HCEC 1CT (cell line): ENCODE measurements around the gene USP40.

ENCODE experiments used
- DNase-seq: peaks from one replicate; pipeline ENCODE4 v3.0.0-alpha.2; 2017

The USP40 gene

DNA sequence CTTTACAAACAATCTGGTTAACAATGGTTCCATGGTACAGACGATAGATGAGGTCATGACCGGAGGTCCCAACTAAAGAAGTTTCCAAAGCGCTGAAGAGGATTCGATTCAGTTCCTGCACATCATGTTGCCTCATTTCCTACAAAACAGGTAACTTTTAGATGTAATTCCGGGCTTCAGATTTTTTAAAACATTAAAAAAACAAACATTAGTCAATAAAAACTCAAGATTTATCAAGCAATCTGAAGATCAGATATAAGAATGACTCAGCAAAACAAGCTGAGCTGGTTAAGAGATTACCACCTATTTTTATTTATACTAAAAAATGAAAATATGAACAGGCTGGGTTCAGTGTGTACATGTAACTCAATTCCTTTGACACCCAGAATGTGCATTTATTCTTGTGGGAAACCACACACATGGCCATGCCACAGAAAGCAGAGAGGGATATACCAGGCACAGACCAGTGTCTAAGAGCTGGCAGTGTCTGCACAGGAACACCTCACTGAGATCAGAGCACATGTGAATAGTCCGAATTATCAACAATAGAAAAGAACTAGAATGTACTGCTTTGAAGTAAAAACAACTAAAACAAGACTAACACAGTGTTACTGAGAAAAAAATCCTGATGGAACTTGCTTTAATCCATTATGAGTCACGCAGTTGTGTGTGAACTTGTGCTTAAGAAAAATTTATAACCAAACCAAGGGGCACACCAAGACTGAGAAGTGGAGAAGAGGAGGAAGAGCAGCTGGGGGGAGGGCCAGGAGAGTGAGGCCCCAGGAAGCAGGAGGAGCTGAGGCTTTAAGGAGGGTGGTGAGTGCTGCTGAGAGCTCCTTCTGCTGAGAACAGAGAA is 9.5 kb downstream of the USP40 start:
- DNase-seq = peak; percentile 79

DNA sequence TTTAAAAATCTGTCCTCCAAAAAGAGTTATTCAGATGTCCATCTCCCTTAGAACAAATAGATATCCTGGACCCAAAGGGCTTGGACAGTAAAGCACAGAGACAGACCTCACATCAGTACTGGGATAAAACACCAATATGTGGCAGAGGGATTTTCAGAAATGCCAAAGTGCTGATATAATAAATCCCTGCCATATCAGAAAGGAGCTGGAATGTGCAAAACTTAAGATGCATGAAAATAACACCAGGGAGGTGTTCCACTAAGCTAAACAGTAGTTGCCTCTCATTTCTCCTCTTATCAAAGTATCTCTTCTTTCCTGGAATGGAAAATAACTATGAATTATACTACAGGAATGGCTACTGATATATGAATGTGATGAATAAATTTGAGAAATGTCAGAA is 13.2 kb downstream of the USP40 start:
- no peak for DNase-seq

DNA sequence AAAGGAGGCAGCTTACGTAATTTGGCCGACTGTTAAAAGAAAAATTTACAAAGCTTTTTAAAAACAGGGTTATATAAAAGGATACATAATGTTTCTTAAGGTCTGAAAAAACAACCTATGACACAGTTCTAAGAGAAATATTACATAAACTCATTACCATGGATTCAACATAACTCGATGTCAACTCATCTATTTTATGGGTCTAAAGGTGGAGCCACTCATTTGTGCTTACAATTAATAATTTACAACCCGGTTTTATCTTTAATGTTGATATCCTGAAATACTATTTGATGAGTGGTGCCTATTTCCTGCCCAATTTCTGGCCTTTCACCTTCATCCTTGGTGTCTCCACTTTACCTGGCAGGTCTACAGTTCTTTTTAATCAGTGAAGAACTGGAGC is 15.1 kb downstream of the USP40 start:
- no peak for DNase-seq

DNA sequence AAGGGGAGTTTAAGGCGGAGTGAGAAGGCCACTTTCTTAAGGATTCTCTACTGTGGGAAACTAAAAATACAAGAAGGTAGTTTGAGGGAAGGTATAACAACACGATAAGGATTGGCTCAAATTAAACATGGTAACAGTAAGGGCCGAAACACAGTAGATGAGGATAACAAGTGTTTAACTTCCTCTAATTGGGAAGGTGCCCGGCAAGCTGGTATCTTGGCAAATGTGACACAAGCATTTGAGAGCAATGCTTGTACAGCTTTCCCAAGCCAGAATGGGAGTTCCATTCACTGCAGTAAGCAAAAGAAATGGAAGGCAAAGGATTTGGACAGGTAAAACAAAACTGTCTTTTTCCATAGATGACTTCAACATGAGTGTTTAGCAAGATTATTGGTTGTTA is 19.8 kb downstream of the USP40 start:
- no peak for DNase-seq

DNA sequence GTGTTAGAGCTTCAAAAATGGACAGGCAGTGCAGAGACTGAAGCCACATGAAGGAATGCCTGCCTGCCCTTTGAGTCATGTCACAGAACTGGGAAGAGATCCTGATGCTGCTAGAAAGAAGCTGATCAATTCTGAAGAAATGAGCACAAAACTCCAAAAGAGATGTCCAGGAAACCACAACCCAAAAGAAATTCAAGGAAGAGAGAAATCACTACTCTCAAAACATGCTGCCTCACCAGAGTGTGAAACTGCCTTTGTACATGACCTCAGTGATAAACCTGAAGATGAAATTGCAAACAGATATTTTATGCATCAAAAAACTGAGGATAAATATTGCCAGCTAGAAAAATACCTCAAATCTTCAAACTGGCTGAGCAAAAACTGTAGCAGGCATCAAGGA is 20.5 kb downstream of the USP40 start:
- DNase-seq = no peak

DNA sequence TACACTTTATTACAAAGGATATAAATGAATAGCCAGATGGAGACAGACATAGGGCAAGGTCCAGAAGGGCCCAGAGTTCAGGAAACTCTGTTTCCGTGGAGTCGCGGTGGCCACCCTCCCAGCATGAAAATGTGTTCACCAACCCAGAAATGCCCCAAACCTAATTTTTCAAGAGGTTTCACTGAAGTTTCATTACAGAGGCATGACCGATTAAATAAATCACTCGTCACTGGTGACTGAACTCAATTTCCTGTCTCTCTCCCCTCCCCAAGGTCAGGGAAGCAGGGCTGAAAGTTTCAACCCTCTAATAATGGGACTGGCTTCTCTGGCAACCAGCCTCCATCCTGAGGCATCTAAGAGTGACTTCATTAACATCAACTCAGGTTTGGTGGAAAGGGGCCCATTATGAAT is 22.4 kb downstream of the USP40 start:
- DNase-seq = no peak

DNA sequence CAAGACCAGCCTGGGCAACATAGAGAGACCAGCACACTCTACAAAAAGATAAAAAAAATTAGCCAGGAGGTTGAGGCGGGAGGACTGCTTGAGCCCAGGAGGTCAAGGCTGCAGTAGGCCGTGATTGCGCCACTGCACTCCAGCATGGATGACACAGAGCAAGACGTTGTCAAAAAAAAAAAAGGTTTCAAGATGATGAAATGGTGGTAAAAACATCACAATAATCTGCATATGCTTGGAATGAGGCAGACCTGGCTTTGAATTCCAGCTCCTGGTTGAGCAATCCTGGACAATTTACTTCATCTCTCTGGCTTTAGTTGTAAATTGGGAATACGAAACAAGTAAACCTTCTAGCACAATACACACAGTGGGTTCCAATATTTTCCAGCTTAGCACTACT is 24.1 kb downstream of the USP40 start:
- peak; percentile 77 for DNase-seq

DNA sequence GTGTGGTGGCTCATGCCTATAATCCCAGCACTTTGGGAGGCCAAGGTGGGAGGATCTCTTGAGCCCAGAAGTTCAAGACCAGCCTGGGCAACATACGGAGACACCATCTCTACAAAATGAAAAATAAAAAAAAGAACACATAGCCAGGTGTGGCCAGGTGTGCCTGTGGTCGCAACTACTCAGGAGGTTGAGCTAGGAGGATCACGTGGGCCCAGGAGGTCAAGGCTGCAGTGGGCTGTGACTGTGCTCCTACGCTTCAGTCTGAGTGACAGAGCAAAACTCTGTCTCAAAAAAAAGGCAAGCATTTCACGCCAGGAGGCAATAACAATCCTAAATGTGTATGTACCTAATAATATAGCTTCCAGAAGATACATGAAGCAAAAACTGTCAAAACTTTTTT is 27.8 kb downstream of the USP40 start:
- no peak for DNase-seq

DNA sequence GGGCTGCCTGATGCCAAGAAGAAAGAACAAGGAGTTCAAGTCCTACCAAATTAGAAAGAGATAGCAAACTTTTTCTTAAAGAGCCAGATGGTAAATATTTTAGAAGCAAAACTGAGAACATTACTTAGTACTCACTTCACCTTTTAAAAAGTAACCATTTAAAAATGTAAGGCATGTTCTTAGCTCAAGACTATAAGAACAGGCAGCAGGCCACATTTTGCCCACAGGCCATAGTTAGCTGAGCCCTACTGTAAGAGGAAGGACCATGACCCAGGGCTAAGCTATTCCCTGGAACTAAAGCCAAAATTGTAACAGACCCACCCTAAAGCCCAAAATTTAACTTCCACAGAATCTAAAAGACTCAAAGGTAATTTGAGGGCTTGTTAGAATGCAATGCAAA is 31.3 kb downstream of the USP40 start:
- DNase-seq = no peak

DNA sequence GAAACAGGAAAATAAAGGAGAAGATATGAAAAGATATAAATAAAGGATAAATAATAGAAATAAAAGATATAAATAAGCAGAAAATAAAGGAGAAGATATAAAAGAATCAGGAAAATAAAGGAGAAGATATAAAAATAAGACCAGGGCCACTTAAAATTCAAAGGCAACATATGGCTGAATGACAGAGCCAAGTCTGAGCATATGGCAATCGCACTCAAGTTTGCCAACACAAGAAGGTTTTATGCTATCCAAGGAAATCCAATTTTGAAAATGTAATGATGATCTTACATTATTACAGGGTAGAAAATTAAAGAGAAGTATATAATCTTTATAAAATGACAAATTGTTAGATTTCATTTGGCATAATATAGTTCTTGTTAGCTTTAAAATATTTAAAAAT is 33.6 kb downstream of the USP40 start:
- DNase-seq = no peak

DNA sequence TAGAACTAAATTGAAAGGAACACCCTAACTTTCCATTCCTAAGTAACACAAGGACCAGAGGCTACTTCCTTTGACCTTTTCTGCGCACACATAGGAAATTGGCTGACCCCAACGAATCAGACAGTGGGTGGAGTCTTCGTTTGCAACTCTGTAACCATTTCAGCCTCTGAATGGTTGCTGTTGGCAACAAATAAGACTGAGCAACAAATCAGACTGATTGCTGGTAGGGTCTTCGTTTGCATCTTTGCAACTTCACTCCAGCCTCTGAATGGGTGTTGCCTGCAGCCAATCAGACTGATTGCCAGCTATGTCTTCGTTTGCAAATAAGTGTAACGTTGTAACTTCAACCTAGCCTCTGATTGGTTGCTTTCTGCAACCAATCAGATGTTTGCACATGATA is 34.6 kb downstream of the USP40 start:
- DNase-seq = no peak

DNA sequence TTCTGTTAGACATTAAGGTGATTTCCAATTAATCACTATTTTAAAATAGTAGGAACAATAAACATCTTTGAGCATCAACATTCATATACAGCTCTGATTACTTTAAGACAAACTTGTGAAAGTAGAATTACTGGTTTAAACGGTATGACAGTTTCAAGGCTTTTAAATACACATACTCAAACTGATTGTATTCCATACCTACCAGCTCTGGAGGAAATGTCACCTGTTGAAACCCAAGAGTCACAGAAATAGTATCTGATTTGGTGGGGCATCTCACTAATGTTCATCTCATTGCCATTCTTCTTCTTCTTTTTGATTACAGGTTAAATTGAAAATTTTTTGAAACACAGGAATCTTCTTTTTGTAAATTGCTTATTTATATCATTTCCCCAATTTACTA is 36.2 kb downstream of the USP40 start:
- no peak for DNase-seq

DNA sequence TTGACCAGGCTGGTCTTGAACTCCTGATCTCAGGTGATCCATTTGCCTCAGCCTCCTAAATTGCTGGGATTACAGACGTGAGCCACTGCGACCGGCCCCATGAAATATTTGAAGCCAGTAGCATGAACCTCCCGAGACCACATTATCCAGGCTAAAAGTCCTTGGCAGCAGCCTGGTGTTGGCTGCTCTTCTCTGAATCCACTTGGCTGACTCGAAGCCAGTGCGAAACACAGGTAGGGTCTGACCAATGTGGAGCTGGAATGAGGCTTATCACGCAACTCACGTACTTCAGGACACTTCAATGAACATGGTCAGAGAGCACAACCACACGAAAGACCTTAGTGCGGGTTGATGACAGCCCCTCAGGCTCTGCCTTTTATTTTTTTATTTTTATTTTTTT is 38.4 kb downstream of the USP40 start:
- DNase-seq = no peak

DNA sequence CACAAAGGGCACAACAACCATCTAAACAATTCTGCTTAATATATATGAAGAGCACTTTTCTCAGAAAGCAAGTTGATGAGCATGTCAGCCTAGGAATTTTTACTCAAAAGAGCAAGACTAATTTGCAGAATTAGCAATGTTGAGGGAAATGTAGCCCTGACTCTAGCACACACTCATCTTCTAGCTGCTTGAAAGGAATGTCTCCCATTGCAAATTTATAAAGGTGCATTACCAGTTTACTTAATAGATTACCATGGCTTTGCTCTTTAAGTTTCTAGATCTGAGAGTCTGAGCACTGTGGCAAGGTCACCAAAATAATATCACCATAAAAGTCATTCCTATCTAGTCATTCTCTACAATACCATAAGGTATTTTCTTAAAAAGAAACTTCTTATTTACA is 40.8 kb downstream of the USP40 start:
- DNase-seq = no peak

DNA sequence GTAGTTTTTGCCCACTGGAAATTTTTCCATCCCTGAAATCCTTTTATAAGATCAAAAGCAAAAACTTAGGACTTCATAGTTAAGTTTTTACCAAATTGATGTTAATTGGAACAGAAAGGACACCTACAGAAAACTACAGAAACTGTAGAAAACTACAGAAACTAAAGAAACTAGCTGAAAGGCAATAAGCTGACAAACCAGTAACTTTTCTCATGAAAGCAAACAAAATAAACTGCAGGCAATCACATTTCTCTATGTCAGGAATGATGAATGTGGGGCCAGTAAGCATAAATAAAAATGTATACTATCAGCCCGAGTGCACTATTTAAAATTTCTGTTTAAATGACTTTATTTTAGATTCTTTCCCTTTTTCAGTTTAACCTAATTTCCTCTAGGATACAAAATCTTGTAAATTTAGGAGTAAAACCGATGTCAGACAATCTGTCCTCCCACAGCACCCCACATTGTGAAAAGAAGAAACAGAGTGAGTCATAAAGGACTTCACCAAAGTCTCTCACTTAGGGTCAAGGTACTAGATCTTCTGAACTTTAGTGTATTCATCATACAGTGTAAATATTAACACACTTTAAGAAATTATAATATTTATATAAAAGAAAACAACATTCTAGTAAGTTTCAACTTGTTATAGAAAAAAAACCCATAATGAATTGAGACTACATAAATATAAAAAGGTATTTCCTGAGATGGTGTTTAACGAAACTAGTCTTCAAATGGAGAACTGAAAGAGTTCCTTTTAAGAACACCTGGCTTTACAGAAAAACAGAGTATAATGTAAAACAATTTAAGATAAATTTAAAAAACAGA is 46.6 kb downstream of the USP40 start:
- DNase-seq = no peak

DNA sequence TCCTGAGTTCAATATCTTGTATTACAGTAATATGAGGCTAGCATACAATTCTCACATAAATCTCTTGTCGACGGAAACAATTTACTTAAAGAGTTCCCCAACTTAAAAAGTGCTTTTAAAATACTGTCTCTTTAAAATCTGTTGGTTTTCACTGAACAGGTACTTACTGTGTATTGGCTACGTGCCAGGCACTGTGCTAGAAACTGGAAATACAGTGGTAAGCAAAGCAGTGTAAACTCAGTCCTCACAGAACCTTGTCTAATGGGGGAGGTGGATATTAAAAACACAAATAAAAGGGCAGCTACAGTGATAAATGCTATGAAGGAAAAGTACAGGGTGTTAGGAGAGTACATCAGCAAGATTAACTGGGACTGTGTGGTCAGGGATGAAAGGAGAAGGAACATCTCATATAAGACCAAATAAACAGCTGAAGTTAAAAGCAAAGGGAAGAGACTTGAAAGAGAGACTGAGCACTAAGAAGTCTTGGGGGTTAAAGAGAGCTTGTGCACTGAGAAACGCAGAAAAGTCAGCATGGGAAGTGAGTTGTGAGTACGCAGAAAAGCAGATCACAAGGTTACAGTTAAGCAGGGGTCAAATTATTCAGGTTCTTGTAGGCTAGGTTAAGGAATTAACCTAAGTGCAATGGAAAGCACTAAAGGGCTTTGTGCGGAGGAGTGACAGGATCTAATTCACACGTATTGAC is 52.5 kb downstream of the USP40 start:
- DNase-seq = no peak

DNA sequence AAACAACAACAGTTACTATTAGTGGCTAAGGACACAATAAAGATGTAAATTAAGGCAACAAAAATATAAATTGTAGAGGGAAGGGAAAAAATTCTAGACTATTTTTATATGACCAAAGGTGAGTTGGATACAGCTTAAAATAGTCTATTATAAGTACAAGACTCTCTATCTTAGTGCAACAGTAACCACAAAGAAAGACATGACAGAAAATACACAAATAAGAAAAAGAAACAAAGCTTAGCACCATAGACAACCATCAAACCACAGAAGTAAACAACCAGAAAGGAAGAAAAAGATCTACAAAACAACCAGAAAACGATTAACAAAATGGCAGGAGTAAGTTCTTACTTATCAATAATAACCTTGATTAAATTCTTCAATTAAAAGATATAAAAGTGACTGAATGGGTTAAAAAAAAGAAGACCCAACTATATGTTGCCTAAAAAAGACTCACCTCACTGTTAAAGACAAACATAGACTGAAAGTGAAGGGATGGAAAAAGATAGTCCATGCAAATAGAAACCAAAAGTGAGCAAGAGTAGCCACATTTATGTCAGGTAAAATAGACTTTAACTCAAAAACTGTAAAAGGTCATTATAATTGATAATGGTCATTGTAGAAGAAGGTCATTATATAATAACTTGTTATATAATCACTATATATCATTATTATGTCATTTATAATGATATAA is 62.5 kb downstream of the USP40 start:
- DNase-seq = no peak

DNA sequence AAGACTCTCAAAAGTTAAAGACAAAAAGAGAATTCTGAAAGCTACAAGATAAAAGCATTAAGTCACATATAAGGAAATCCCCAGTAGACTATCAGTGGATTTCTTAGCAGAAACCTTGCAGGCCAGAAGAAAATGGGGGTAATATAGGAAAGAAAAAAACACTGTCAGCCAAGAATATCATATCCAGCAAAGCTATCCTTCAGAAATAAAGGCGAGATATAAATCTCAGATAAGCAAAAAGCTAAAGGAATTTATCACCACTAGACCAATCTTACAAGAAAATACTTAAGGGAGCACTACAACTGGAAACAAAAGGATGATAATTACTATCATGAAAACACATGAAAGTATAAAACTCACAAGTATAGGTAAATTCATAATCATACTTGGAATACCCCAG is 63.1 kb downstream of the USP40 start:
- no peak for DNase-seq

DNA sequence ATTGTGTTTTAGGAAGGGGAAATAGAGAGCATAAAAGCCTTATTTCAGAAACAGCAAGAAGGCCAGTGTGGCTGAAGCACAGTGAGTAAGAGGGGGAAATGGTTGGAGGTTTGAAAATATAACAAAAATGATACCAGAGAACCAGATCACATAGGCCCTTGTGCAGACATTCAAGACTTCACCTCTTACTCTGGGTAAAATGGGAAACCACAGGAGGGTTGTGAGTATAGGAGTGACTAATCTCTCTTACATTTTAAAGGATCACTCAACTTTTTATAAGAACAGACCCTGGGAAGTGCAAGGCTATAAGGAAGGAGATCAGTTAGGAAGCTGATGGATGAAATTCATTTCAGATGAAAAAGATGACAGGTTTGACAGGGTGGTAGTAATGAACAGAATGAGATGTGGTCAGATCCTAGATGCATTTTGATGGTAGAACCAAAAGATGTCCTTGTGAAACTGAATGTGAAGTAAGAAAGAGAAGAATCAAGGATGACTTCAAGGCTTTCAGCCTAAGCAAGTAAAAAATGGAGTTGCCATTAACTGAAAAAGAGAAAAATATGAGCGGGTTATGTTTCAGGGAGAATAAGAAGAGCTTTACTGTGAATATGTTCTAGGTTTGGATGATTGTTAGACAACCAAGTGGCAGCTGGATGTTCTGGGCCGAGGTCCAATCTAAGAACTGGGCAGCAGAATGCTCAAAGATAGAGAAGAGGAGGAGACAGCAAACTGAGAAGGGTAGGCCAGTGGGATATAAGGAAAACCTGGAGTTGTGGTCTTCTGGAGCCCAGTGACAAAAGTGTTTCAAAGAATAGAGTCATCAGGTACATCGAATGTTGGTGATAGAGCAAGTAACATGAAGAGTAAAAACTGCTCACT is 65.1 kb downstream of the USP40 start:
- DNase-seq = peak; percentile 46

DNA sequence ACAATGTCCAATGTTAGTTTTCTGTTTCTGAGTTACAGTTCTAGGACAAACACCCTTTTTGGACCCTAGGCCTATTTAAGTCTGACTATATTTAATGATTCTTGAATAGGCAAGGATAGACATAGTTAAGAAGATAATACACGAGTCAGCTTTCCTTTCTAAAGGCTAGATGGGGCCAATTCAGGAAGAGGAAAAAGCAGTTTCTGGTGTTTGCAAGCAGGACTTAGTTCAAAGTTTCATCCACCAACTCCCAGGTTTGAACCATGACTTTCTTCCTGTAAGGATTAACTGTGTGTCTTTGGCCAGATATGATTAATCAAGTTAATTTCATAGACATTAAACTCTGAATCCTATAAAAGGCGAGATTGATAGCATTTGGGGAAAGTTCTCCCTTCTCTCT is 66.7 kb downstream of the USP40 start:
- DNase-seq = no peak

DNA sequence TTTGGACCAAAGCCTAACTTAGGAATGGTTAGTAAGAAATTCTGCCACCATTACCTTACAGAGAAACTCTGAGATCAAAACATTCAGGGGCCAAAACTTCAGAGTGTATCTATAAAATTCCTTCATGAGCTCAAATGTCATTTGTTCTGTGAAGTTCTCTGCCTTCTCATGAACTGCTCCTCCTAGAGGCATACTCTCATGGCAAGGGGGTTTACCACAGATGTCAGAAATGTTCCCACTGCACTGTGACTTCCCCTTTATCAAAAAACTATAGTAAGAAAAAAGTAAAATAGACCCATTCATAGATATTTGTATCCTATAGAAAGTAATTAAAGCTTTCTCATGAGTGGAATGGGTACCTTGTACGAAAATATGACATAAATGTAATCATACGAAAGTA is 68.5 kb downstream of the USP40 start:
- no peak for DNase-seq

DNA sequence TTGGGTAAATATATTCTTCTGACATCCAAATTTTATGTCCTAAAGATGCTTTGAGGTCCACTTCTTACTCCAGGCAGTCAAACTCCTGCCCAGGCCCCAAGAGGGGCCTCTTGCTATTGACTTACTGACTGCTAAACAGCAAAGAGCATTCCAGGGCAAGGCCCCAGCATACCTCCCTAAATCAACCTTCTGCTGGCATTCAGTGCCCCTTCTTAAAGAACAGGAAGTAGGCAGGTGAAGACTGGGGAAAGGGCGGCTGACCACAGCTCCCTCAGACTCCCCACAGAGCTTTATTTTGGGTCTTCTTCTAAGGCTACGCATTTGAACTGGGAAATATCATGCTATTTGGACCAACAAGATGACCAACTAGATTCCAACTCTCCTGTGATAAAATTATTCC is 68.9 kb downstream of the USP40 start:
- no peak for DNase-seq
